ENCODE results near the gene AMPD2.

AMPD2 gene

DNA sequence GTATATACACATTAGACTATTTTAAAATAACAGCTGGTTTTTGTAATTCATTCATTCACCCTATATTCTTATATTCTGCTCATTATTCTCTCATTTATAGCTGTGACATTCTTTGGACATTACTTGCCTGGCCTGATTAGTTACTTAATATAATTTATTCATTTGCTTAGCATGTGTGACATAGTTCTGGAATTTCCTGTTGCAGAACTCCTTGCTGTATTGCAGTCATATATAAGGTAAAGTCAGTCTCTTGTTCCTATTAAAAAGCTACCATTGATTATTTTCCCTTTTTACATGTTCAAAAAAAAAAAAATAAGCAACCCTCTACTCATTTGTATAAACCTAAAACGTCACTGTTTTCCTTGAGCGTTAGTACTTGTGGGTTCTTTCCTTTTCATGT, 24.1 kb upstream of the AMPD2 start:
- Histone ChIP-seq H3K4me3 (ENCODE audit: low read depth, low read length) (no peak overlapping the region), H3K9me3 (ENCODE audit: control insufficient read depth, insufficient read depth, low read depth, low read length) (no peaks in the 10 kb centered on the region), H3K4me1 (ENCODE audit: control insufficient read depth, insufficient read depth, low read length) (no peaks in the 10 kb centered on the region), H3K27ac (ENCODE audit: low read depth, low read length) (no peak overlapping the region), H3K36me3 (ENCODE audit: control insufficient read depth, insufficient read depth, low read length) (peaks cover 52% of the 10 kb centered on the region), H3K9ac (ENCODE audit: low read length) (no peak overlapping the region), H3K27me3 (ENCODE audit: control insufficient read depth, insufficient read depth, low read length) (no peaks in the 10 kb centered on the region)

DNA sequence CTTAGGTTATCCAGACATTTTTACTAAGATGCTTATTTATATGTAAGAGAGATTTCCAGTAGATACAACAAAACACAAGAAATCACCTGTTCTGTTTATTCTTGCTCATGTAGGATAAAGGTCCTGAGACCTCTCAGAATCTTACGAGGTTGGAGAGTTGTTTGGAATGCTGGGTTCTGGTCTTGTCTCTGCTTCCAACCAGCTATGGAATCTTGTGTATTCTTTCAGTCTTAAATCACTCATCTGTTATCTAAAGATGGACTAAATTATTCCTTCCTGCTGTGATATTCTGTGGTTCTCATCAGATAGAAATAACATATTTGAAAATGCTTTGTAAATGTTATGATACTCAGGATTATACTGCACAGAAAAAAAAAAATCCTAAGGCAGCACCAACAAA, 21.5 kb upstream of the AMPD2 start:
- no peak overlapping the region for H3K4me3 ChIP-seq (ENCODE audit: low read depth, low read length)
- no peak overlapping the region for H3K27ac ChIP-seq (ENCODE audit: low read depth, low read length)
- no peaks in the 10 kb centered on the region for H3K9me3 ChIP-seq (ENCODE audit: control insufficient read depth, insufficient read depth, low read depth, low read length)
- H3K36me3 ChIP-seq (ENCODE audit: control insufficient read depth, insufficient read depth, low read length) = peaks cover 27% of the 10 kb centered on the region
- no peaks in the 10 kb centered on the region for H3K27me3 ChIP-seq (ENCODE audit: control insufficient read depth, insufficient read depth, low read length)
- no peaks in the 10 kb centered on the region for H3K4me1 ChIP-seq (ENCODE audit: control insufficient read depth, insufficient read depth, low read length)
- no peak overlapping the region for H3K9ac ChIP-seq (ENCODE audit: low read length)

- no peaks in the 10 kb centered on the region for H3K27me3 ChIP-seq (ENCODE audit: control insufficient read depth, insufficient read depth, low read length)
- no peaks in the 10 kb centered on the region for H3K9me3 ChIP-seq (ENCODE audit: control insufficient read depth, insufficient read depth, low read depth, low read length)
- no peak overlapping the region for H3K9ac ChIP-seq (ENCODE audit: low read length)
- no peak overlapping the region for H3K4me3 ChIP-seq (ENCODE audit: low read depth, low read length)
- no peak overlapping the region for H3K27ac ChIP-seq (ENCODE audit: low read depth, low read length)
- peaks cover 22% of the 10 kb centered on the region for H3K36me3 ChIP-seq (ENCODE audit: control insufficient read depth, insufficient read depth, low read length)
- H3K4me1 ChIP-seq (ENCODE audit: control insufficient read depth, insufficient read depth, low read length) = no peaks in the 10 kb centered on the region
Measured at GRCh38 chr1:109598655-109599054, 21.0 kb upstream of the AMPD2 start.

DNA sequence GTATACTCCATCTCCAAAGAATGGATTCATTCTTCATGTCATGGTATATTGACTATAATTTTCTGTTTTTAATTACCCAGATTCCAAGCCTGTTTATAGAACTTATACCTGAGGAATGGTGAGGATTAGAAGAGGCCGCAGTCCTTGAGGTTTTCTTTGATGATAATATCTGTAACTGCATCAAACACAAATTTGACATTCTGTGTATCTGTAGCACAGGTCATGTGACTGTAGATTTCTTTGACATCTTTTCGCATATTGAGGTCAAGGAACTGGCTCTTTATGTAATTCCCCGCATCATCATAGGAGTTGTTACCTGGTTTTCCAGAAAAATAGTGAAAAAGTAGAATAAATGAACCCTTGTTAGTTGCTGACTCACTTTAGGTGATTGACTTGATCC, 16.4 kb upstream of the AMPD2 start:
- no peaks in the 10 kb centered on the region for H3K9me3 ChIP-seq (ENCODE audit: control insufficient read depth, insufficient read depth, low read depth, low read length)

GRCh38 chr1:109605381-109605780, 14.3 kb upstream of the AMPD2 start:
- no peak overlapping the region for H3K4me3 ChIP-seq (ENCODE audit: low read depth, low read length)
- peaks cover 11% of the 10 kb centered on the region for H3K4me1 ChIP-seq (ENCODE audit: control insufficient read depth, insufficient read depth, low read length)
- H3K9me3 ChIP-seq (ENCODE audit: control insufficient read depth, insufficient read depth, low read depth, low read length) = no peaks in the 10 kb centered on the region
- no peaks in the 10 kb centered on the region for H3K27me3 ChIP-seq (ENCODE audit: control insufficient read depth, insufficient read depth, low read length)
- no peaks in the 10 kb centered on the region for H3K36me3 ChIP-seq (ENCODE audit: control insufficient read depth, insufficient read depth, low read length)
- no peak overlapping the region for H3K27ac ChIP-seq (ENCODE audit: low read depth, low read length)
- H3K9ac ChIP-seq (ENCODE audit: low read length) = no peak overlapping the region

More for the DNA sequence above, 16.4 kb upstream of the AMPD2 start:
- Histone ChIP-seq H3K27me3 (ENCODE audit: control insufficient read depth, insufficient read depth, low read length) (no peaks in the 10 kb centered on the region), H3K4me3 (ENCODE audit: low read depth, low read length) (no peak overlapping the region), H3K36me3 (ENCODE audit: control insufficient read depth, insufficient read depth, low read length) (no peaks in the 10 kb centered on the region; the same call in none of the 2 replicates), H3K9ac (ENCODE audit: low read length) (no peak overlapping the region), H3K27ac (ENCODE audit: low read depth, low read length) (no peak overlapping the region), H3K4me1 (ENCODE audit: control insufficient read depth, insufficient read depth, low read length) (0 out of 2 replicates have a peak, but pooled peaks cover under 1% of the 10 kb centered on the region)

GRCh38 chr1:109609881-109610280, 9.8 kb upstream of the AMPD2 start:
- no peak overlapping the region for H3K4me3 ChIP-seq (ENCODE audit: low read depth, low read length)
- H3K9me3 ChIP-seq (ENCODE audit: control insufficient read depth, insufficient read depth, low read depth, low read length) = no peaks in the 10 kb centered on the region
- no peak overlapping the region for H3K27ac ChIP-seq (ENCODE audit: low read depth, low read length)
- H3K36me3 ChIP-seq (ENCODE audit: control insufficient read depth, insufficient read depth, low read length) = no peaks in the 10 kb centered on the region
- H3K27me3 ChIP-seq (ENCODE audit: control insufficient read depth, insufficient read depth, low read length) = no peaks in the 10 kb centered on the region
- peaks cover 16% of the 10 kb centered on the region for H3K4me1 ChIP-seq (ENCODE audit: control insufficient read depth, insufficient read depth, low read length)
- H3K9ac ChIP-seq (ENCODE audit: low read length) = no peak overlapping the region

DNA sequence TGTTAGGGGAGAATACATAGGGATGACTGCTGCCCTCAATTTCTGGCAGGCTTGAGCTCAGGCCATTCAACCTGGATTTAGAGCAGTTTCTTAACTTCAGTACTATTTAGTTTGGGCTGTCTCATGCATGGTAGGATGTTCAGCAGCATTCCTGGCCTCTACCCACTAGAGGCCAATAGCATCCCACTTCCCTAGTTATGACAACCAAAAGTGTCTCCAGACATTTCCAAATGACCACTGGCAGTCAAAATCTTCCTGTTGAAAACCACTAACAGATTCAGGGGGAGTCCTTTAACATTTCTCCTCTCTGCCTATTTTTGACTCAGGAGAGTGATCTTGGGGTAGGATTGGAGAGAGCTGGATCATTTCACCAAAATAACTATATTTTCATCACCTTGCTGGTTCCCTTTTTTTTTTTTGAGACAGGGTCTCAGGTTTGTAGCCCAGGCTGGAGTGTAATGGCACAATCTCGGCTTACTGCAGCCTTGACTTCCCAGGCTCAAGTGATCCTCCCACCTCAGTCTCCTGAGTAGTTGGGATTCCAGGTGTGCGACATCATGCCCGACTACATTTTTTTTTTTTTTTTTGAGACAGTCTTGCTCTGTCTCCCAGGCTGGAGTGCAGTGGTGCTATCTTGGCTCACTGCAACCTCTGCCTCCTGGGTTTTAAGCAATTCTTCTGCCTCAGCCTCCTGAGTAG, 8.9 kb upstream of the AMPD2 start:
- peaks cover 16% of the 10 kb centered on the region for H3K4me1 ChIP-seq (ENCODE audit: control insufficient read depth, insufficient read depth, low read length)
- H3K36me3 ChIP-seq (ENCODE audit: control insufficient read depth, insufficient read depth, low read length) = no peaks in the 10 kb centered on the region
- H3K27me3 ChIP-seq (ENCODE audit: control insufficient read depth, insufficient read depth, low read length) = no peaks in the 10 kb centered on the region
- H3K9me3 ChIP-seq (ENCODE audit: control insufficient read depth, insufficient read depth, low read depth, low read length) = no peaks in the 10 kb centered on the region
- no peak overlapping the region for H3K9ac ChIP-seq (ENCODE audit: low read length)
- no peak overlapping the region for H3K4me3 ChIP-seq (ENCODE audit: low read depth, low read length)
- H3K27ac ChIP-seq (ENCODE audit: low read depth, low read length) = no peak overlapping the region

DNA sequence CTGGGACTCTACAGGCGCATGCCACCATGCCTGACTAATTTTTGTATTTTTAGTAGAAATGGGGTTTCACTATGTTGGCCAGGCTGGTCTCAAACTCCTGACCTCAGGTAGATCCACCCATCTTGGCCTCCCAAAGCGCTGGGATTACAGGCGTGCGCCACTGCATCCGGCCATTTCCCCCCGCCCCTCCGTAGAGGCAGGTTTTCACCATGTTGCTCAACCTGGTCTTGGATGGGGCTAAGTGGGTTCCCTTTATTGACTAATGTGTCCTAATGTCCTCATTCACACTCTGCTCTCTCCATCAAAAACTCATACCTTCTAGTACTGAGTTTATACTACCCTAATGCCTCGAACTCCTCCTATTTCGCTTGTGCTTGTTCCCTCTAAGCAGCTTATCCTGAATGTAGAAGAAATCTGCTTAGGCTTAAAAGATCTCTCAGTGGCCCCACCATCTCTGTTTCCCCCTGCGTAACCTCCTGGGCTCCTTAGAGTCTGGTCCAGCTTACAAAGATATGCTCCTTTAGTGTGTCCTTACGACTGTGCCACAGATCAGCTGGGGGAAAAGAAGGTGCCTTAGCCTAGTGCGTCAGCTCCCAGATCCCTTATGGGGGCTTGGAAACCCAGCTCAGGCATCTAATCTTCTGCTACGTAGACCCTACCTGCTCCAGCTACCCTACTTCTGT, 8.2 kb upstream of the AMPD2 start:
- Histone ChIP-seq H3K27ac (ENCODE audit: low read depth, low read length) (no peak overlapping the region), H3K4me3 (ENCODE audit: low read depth, low read length) (no peak overlapping the region), H3K9ac (ENCODE audit: low read length) (no peak overlapping the region), H3K9me3 (ENCODE audit: control insufficient read depth, insufficient read depth, low read depth, low read length) (no peaks in the 10 kb centered on the region), H3K4me1 (ENCODE audit: control insufficient read depth, insufficient read depth, low read length) (peaks cover 16% of the 10 kb centered on the region), H3K36me3 (ENCODE audit: control insufficient read depth, insufficient read depth, low read length) (no peaks in the 10 kb centered on the region), H3K27me3 (ENCODE audit: control insufficient read depth, insufficient read depth, low read length) (no peaks in the 10 kb centered on the region)

DNA sequence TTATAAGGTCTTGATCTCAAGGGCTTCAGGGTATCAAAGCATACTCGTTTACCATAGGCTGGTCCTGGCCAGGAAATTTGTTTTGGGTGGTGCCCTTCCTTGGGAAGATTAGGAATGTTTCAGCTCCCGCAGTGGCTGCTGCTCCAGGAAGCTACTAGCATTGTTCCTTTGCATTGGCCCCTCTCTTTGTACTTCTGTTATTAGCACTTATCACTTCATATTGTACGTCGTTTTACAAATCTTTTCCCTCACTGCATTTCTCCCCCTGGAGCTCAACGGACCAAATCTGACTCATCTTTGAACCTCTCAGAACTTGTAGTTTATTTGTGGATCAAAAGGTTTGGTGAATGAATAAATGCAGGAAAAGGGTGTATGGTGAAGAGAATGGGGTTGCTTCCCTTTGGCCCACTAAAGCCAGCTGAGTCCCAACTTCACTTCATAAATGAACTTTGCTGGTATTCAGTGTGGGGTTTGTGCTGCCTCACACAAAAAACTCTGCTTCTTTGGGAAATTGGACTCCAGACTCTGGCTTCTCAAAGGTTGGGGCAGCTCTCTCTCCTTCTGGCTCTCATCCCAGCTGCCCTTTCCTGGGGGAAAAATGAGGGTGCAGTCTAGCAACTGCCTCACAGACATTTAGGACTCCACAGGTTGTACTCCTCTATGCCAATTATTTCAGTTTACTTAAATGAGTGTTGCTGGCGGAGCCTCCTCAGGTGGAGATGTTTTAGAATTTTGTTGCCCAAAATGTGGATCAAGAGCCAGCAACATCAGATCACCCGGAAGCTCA, 6.1 kb upstream of the AMPD2 start:
- no peak overlapping the region for H3K4me3 ChIP-seq (ENCODE audit: low read depth, low read length)
- H3K36me3 ChIP-seq (ENCODE audit: control insufficient read depth, insufficient read depth, low read length) = no peaks in the 10 kb centered on the region
- H3K27ac ChIP-seq (ENCODE audit: low read depth, low read length) = no peak overlapping the region
- no peak overlapping the region for H3K9ac ChIP-seq (ENCODE audit: low read length)
- H3K9me3 ChIP-seq (ENCODE audit: control insufficient read depth, insufficient read depth, low read depth, low read length) = no peaks in the 10 kb centered on the region
- peaks cover 28% of the 10 kb centered on the region for H3K4me1 ChIP-seq (ENCODE audit: control insufficient read depth, insufficient read depth, low read length)
- H3K27me3 ChIP-seq (ENCODE audit: control insufficient read depth, insufficient read depth, low read length) = no peaks in the 10 kb centered on the region

DNA sequence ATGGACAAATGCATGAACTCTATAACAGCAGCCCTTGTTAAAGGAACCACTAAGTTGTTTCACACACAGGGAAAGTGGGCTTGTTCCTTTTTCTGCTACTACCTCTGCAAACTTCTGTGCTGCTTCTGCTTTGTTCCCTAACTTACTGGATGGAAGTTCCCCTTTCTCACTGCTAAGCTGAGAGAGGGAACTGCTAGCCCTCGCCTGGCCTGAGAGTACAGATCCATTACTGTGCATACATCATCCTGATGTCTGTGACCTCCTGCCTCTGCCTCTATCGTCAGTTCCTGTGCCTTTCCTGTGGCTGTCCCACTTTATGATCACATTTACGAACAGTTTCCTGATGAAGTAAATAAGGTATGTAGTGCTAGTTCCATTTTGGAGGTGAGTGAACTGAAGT, 3.8 kb upstream of the AMPD2 start:
- no peak overlapping the region for H3K9ac ChIP-seq (ENCODE audit: low read length)
- H3K4me3 ChIP-seq (ENCODE audit: low read depth, low read length) = no peak overlapping the region
- H3K27me3 ChIP-seq (ENCODE audit: control insufficient read depth, insufficient read depth, low read length) = no peaks in the 10 kb centered on the region
- no peak overlapping the region for H3K27ac ChIP-seq (ENCODE audit: low read depth, low read length)
- H3K4me1 ChIP-seq (ENCODE audit: control insufficient read depth, insufficient read depth, low read length) = peaks cover 24% of the 10 kb centered on the region
- H3K9me3 ChIP-seq (ENCODE audit: control insufficient read depth, insufficient read depth, low read depth, low read length) = no peaks in the 10 kb centered on the region
- no peaks in the 10 kb centered on the region for H3K36me3 ChIP-seq (ENCODE audit: control insufficient read depth, insufficient read depth, low read length)

DNA sequence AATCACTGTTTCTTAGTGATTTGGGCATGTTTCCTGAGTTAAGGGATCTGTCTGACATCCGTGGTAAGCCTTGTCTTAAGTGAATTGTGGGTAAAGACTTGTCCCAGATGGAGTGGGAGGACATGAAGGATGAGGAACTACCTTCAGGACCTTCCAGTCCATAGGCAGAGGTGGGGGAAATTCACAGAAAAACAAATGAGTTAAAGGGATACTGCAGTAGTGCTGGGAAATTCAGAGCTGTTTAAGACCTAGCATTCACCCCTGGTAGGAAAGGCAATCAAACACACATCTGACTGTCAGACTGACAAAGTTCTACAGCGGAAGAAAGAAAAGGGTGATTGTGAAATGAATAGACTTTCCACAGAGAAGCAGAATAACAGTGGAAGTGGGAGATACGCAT, 3.2 kb upstream of the AMPD2 start:
- no peaks in the 10 kb centered on the region for H3K27me3 ChIP-seq (ENCODE audit: control insufficient read depth, insufficient read depth, low read length)
- no peaks in the 10 kb centered on the region for H3K9me3 ChIP-seq (ENCODE audit: control insufficient read depth, insufficient read depth, low read depth, low read length)
- H3K4me3 ChIP-seq (ENCODE audit: low read depth, low read length) = no peak overlapping the region
- H3K4me1 ChIP-seq (ENCODE audit: control insufficient read depth, insufficient read depth, low read length) = peaks cover 25% of the 10 kb centered on the region
- no peak overlapping the region for H3K27ac ChIP-seq (ENCODE audit: low read depth, low read length)
- no peaks in the 10 kb centered on the region for H3K36me3 ChIP-seq (ENCODE audit: control insufficient read depth, insufficient read depth, low read length)
- no peak overlapping the region for H3K9ac ChIP-seq (ENCODE audit: low read length)
